HCT116 (cell line): Measurements from ENCODE around the gene CABLES1. TPM values are rescaled to one million over a fixed set of nuclear protein-coding genes. Genes with fewer than 3 reads are reported as not detected.

ENCODE experiments used
- ATAC-seq: fragments of 200-7000 bp; cut with Tn5 transposase; 2 replicates; pipeline ENCODE4 v1.9.1; 2020; ENCODE audit warnings: mild to moderate bottlenecking, moderate library complexity
- BruUV-seq: library from RNA; stranded (reverse); fragments of 400-500 nt; replicated peaks from 2 replicates; lab custom pipeline; 2021; lab: Mats Ljungman, UMichigan
- CTCF ChIA-PET: fragments of 300-600 bp; sonication (Branson Sonifier 250); formaldehyde crosslinking; loops from one replicate; lab custom pipeline; 2021; ENCODE audit warnings: antibody characterized with exemption; lab: Charles Lee
- POLR2A ChIA-PET: fragments of 300-600, 350-600 bp; sonication (Branson Sonifier 250); formaldehyde crosslinking; loops from one replicate; lab custom pipeline; 2021; ENCODE audit warnings: antibody characterized with exemption; lab: Charles Lee
- RAD21 ChIA-PET, 2 experiments: fragments of 300-600 bp; sonication (Branson Sonifier 250); formaldehyde crosslinking; loops; one replicate each; lab custom pipeline; 2023; ENCODE audit warnings: low total read pairs in 2 of 2; ENCODE audit not compliant: uncharacterized antibody in 2 of 2, unreplicated experiment in 2 of 2, low non-redundant PET in 1 of 2; lab: Charles Lee
- DNase-seq: peaks from one replicate; pipeline ENCODE4 v3.0.0-alpha.2; 2010; ENCODE audit warnings: low read depth, low spot score
- H2AFZ ChIP-seq: fragments of 200-600 bp; shearing (Covaris generic), sonication (generic); 2 replicates; pipeline ENCODE4 v1.6.1; 2017; ENCODE audit warnings: low read depth, mixed run types, mixed read lengths, antibody characterized with exemption, low read length; ENCODE audit not compliant: poor library complexity, severe bottlenecking
- H3K27ac ChIP-seq: 2 replicates; pipeline ENCODE4 v1.5.1; 2012; ENCODE audit warnings: low read depth, low read length
- H3K27me3 ChIP-seq: fragments of 200-600 bp; sonication (generic); 2 replicates; pipeline ENCODE4 v1.6.1; 2016; ENCODE audit warnings: mixed run types, low read length, mixed read lengths; ENCODE audit not compliant: insufficient read depth
- H3K36me3 ChIP-seq, 2 experiments: fragments of 200-500 bp in 1 of 2; fragments of 200-600 bp in 1 of 2; sonication (Bioruptor generic) in 1 of 2; sonication (generic) in 1 of 2; 2 replicates each; pipeline versions ENCODE4 v1.5.1 to v1.6.1; 2014 to 2016; ENCODE audit warnings: low read length in 2 of 2, inconsistent platforms in 1 of 2, mixed read lengths in 1 of 2, mixed run types in 1 of 2; ENCODE audit not compliant: insufficient read depth in 2 of 2, control insufficient read depth in 1 of 2
- H3K4me1 ChIP-seq, 2 experiments: fragments of 200-600 bp in 1 of 2; sonication (generic) in 1 of 2; 2 replicates each; pipeline versions ENCODE4 v1.5.1 to v1.6.1; 2012 to 2017; ENCODE audit warnings: low read length in 2 of 2, inconsistent platforms in 1 of 2, mild to moderate bottlenecking in 1 of 2, mixed read lengths in 1 of 2, mixed run types in 1 of 2, moderate library complexity in 1 of 2; ENCODE audit not compliant: insufficient read depth in 2 of 2, control insufficient read depth in 1 of 2
- H3K4me2 ChIP-seq: fragments of 200-600 bp; sonication (generic); 2 replicates; pipeline ENCODE4 v1.6.1; 2017; ENCODE audit warnings: mixed run types, low read length, mixed read lengths
- H3K4me3 ChIP-seq, 2 experiments: fragments of 200-600 bp in 1 of 2; sonication (generic) in 1 of 2; replicated peaks in 1 of 2; 2 replicates each; pipeline ENCODE4 v1.5.1; 2011 to 2016; ENCODE audit warnings: low read length in 2 of 2, control low read depth in 1 of 2, low read depth in 1 of 2, mild to moderate bottlenecking in 1 of 2, mixed read lengths in 1 of 2, mixed run types in 1 of 2
- H3K79me2 ChIP-seq: fragments of 200-600 bp; sonication (generic); 2 replicates; pipeline ENCODE4 v1.6.1; 2017; ENCODE audit warnings: mild to moderate bottlenecking, mixed run types, low read length, moderate library complexity, mixed read lengths; ENCODE audit not compliant: insufficient read depth
- H3K9ac ChIP-seq: fragments of 200-600 bp; sonication (generic); 2 replicates; pipeline ENCODE4 v1.6.1; 2016; ENCODE audit warnings: low read length, mixed read lengths
- H3K9me2 ChIP-seq: fragments of 200-600 bp; sonication (generic), shearing (Covaris generic); 2 replicates; pipeline ENCODE4 v1.6.1; 2017; ENCODE audit warnings: mixed run types, mild to moderate bottlenecking, moderate library complexity; ENCODE audit not compliant: insufficient read depth
- H3K9me3 ChIP-seq, 2 experiments: fragments of 200-500 bp in 1 of 2; fragments of 200-600 bp in 1 of 2; sonication (Bioruptor generic) in 1 of 2; sonication (generic) in 1 of 2; 2 replicates each; pipeline ENCODE4 v1.6.1; 2014 to 2017; ENCODE audit warnings: low read length in 2 of 2, mixed read lengths in 2 of 2, inconsistent platforms in 1 of 2, low read depth in 1 of 2, mild to moderate bottlenecking in 1 of 2, mixed run types in 1 of 2, moderate library complexity in 1 of 2; ENCODE audit not compliant: control insufficient read depth in 1 of 2, insufficient read depth in 1 of 2
- H4K20me1 ChIP-seq: fragments of 200-600 bp; sonication (generic), shearing (Covaris generic); 2 replicates; pipeline ENCODE4 v1.6.1; 2017; ENCODE audit warnings: mixed run types, mild to moderate bottlenecking, moderate library complexity; ENCODE audit not compliant: insufficient read depth
- CBX3 ChIP-seq: IDR thresholded peaks from 2 replicates; pipeline ENCODE4 v1.6.1; 2012; ENCODE audit warnings: low read depth
- CEBPB ChIP-seq: IDR thresholded peaks from 2 replicates; pipeline ENCODE4 v1.6.1; 2012; ENCODE audit warnings: low read depth
- EGR1 ChIP-seq: IDR thresholded peaks from 2 replicates; pipeline ENCODE4 v1.6.1; 2012; ENCODE audit warnings: low read depth
- ELF1 ChIP-seq: IDR thresholded peaks from 2 replicates; pipeline ENCODE4 v1.6.1; 2012; ENCODE audit warnings: low read depth, borderline replicate concordance
- RAD21 ChIP-seq: IDR thresholded peaks from 2 replicates; pipeline ENCODE4 v1.6.1; 2012; ENCODE audit warnings: low read depth, mild to moderate bottlenecking
- SIN3A ChIP-seq: IDR thresholded peaks from 2 replicates; pipeline ENCODE4 v1.6.1; 2012; ENCODE audit warnings: low read depth
- SP1 ChIP-seq: IDR thresholded peaks from 2 replicates; pipeline ENCODE4 v1.6.1; 2012; ENCODE audit warnings: low read depth
- SRF ChIP-seq: IDR thresholded peaks from 2 replicates; pipeline ENCODE4 v1.6.1; 2012; ENCODE audit warnings: low read depth
- TCF7L2 ChIP-seq: IDR thresholded peaks from 2 replicates; pipeline ENCODE4 v1.7.0; 2011; ENCODE audit warnings: borderline replicate concordance, inconsistent platforms; ENCODE audit not compliant: insufficient read depth, insufficient read length; ENCODE audit errors: extremely low read depth
- intact Hi-C: fragments of 100-400 bp; cut with micrococcal nuclease; formaldehyde crosslinking; loops from 2 replicates; pipeline ENCODE4 v1.10.0; 2022
- total RNA-seq: library from RNA; stranded (reverse); gene quantifications from one replicate; pipeline ENCODE4 v1.2.1, GENCODE V29; 2021; ENCODE audit not compliant: unreplicated experiment
- TF ChIP-seq, protein P1 (sequence below): IDR thresholded peaks from 2 replicates; pipeline ENCODE4 v1.6.1; 2012
- TF ChIP-seq, protein P2 (sequence below): IDR thresholded peaks from 2 replicates; pipeline ENCODE4 v1.6.1; 2012; ENCODE audit warnings: low read depth

The CABLES1 gene
- total RNA-seq, 1 experiment from 2014 or later: 7.7 TPM

GRCh38 chr18:23186781-23187180 lies 51.5 kb downstream of the CABLES1 start:
- TF ChIP-seq, protein P1, sequence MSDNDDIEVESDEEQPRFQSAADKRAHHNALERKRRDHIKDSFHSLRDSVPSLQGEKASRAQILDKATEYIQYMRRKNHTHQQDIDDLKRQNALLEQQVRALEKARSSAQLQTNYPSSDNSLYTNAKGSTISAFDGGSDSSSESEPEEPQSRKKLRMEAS: no peak
- TF ChIP-seq SIN3A (no peak), EGR1 (no peak), TCF7L2 (no peak), CEBPB (no peak), RAD21 (no peak), CBX3 (no peak), ELF1 (no peak), SRF (no peak), SP1 (no peak)
- TF ChIP-seq, protein P2, sequence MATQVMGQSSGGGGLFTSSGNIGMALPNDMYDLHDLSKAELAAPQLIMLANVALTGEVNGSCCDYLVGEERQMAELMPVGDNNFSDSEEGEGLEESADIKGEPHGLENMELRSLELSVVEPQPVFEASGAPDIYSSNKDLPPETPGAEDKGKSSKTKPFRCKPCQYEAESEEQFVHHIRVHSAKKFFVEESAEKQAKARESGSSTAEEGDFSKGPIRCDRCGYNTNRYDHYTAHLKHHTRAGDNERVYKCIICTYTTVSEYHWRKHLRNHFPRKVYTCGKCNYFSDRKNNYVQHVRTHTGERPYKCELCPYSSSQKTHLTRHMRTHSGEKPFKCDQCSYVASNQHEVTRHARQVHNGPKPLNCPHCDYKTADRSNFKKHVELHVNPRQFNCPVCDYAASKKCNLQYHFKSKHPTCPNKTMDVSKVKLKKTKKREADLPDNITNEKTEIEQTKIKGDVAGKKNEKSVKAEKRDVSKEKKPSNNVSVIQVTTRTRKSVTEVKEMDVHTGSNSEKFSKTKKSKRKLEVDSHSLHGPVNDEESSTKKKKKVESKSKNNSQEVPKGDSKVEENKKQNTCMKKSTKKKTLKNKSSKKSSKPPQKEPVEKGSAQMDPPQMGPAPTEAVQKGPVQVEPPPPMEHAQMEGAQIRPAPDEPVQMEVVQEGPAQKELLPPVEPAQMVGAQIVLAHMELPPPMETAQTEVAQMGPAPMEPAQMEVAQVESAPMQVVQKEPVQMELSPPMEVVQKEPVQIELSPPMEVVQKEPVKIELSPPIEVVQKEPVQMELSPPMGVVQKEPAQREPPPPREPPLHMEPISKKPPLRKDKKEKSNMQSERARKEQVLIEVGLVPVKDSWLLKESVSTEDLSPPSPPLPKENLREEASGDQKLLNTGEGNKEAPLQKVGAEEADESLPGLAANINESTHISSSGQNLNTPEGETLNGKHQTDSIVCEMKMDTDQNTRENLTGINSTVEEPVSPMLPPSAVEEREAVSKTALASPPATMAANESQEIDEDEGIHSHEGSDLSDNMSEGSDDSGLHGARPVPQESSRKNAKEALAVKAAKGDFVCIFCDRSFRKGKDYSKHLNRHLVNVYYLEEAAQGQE: no peak
- ATAC-seq (no peak), DNase-seq (no peak)
- no peaks in the 10 kb centered on the region for H3K9me3 ChIP-seq
- ChIA-PET RAD21 (no interaction called here), CTCF (interaction anchor here (1.4 kb wide), 1 partner anchor 21 kb away, joined by 4 read pairs; no protein-coding TSS in a partner anchor), POLR2A (no interaction called here)
- H4K20me1 ChIP-seq: no peaks in the 10 kb centered on the region
- no peak overlapping the region for H3K4me3 ChIP-seq
- H3K4me2 ChIP-seq: no peak overlapping the region
- no peak overlapping the region for H3K9ac ChIP-seq
- no peaks in the 10 kb centered on the region for H3K79me2 ChIP-seq
- H3K4me1 ChIP-seq: no peaks in the 10 kb centered on the region
- no peaks in the 10 kb centered on the region for H3K27me3 ChIP-seq
- H3K9me2 ChIP-seq: no peaks in the 10 kb centered on the region
- H3K36me3 ChIP-seq: no peaks in the 10 kb centered on the region
- intact Hi-C loops: no loop called here
- no peak overlapping the region for H3K27ac ChIP-seq
- no TSS peak for BruUV-seq
- H2AFZ ChIP-seq: no peak overlapping the region
